ENCODE measurements around the gene STPG1.

STPG1 gene

DNA sequence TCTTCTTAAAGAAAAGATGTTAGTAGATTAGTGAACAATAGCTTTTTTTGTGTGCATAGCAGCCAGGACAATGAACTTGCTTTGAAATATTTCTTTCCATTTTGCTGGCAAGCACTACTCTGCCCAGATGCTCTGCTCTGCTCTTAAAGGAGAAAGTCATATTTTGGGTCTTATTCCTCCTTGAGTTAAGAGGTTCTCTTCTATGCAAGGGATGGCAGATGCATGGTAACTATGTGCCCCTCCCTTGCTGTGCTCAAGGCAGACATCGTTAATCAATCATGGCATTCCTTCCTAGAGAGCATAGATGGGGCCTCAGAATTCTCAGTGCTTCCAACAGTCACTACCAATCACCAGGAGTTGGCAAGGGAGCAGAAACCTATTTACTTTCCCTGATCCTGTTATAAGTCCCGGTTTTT lies 29.7 kb upstream of the STPG1 start:
- Histone ChIP-seq H3K27me3 (ENCODE audit: insufficient read depth, poor library complexity, severe bottlenecking) (no peaks in the 10 kb centered on the region), H3K27ac (replicated peaks) (no peak overlapping the region), H3K4me3 (replicated peaks; ENCODE audit: insufficient read depth, low read length) (no peak overlapping the region)
- no peak for DNase-seq (ENCODE audit: low read depth in 1 of 2, low spot score in 1 of 2)
- TF ChIP-seq POLR2AphosphoS5 (IDR thresholded peaks at IDR 0.05; ENCODE audit: low read depth): no peak
- TF ChIP-seq, protein P1, sequence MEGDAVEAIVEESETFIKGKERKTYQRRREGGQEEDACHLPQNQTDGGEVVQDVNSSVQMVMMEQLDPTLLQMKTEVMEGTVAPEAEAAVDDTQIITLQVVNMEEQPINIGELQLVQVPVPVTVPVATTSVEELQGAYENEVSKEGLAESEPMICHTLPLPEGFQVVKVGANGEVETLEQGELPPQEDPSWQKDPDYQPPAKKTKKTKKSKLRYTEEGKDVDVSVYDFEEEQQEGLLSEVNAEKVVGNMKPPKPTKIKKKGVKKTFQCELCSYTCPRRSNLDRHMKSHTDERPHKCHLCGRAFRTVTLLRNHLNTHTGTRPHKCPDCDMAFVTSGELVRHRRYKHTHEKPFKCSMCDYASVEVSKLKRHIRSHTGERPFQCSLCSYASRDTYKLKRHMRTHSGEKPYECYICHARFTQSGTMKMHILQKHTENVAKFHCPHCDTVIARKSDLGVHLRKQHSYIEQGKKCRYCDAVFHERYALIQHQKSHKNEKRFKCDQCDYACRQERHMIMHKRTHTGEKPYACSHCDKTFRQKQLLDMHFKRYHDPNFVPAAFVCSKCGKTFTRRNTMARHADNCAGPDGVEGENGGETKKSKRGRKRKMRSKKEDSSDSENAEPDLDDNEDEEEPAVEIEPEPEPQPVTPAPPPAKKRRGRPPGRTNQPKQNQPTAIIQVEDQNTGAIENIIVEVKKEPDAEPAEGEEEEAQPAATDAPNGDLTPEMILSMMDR (IDR thresholded peaks at IDR 0.05; ENCODE audit: insufficient read depth, low read length): no peak
- no peak for TF ChIP-seq GABPA (IDR thresholded peaks at IDR 0.05; ENCODE audit: low read depth)
- no peak for TF ChIP-seq SPI1 (IDR thresholded peaks at IDR 0.05; ENCODE audit: borderline replicate concordance, low read depth)
- TF ChIP-seq, protein P2, sequence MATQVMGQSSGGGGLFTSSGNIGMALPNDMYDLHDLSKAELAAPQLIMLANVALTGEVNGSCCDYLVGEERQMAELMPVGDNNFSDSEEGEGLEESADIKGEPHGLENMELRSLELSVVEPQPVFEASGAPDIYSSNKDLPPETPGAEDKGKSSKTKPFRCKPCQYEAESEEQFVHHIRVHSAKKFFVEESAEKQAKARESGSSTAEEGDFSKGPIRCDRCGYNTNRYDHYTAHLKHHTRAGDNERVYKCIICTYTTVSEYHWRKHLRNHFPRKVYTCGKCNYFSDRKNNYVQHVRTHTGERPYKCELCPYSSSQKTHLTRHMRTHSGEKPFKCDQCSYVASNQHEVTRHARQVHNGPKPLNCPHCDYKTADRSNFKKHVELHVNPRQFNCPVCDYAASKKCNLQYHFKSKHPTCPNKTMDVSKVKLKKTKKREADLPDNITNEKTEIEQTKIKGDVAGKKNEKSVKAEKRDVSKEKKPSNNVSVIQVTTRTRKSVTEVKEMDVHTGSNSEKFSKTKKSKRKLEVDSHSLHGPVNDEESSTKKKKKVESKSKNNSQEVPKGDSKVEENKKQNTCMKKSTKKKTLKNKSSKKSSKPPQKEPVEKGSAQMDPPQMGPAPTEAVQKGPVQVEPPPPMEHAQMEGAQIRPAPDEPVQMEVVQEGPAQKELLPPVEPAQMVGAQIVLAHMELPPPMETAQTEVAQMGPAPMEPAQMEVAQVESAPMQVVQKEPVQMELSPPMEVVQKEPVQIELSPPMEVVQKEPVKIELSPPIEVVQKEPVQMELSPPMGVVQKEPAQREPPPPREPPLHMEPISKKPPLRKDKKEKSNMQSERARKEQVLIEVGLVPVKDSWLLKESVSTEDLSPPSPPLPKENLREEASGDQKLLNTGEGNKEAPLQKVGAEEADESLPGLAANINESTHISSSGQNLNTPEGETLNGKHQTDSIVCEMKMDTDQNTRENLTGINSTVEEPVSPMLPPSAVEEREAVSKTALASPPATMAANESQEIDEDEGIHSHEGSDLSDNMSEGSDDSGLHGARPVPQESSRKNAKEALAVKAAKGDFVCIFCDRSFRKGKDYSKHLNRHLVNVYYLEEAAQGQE (IDR thresholded peaks at IDR 0.05; ENCODE audit: insufficient replicate concordance, low read depth): no peak

DNA sequence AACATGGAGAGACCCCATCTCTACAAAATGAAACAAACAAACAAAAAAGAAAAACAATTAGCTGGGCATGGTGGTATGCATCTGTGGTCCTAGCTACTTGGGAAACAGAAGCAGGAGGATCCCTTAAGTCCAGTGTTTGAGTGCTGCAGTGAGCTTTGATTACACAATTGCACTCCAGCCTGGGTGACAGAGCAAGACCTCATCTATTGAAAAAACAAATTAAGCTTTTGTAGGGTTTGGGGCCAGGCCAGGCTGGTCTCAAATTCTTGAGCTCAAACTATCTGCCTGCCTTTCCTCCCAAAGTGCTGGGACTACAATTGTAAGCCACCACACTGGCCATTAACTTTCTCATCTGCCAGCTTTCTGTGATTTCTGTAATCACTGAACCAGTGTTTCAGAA lies 29.2 kb upstream of the STPG1 start:
- no peak overlapping the region for H3K27ac ChIP-seq (replicated peaks)
- H3K4me3 ChIP-seq (replicated peaks; ENCODE audit: insufficient read depth, low read length): no peak overlapping the region
- TF ChIP-seq POLR2AphosphoS5 (IDR thresholded peaks at IDR 0.05; ENCODE audit: low read depth) (no peak), GABPA (IDR thresholded peaks at IDR 0.05; ENCODE audit: low read depth) (no peak), SPI1 (IDR thresholded peaks at IDR 0.05; ENCODE audit: borderline replicate concordance, low read depth) (no peak)
- TF ChIP-seq, protein P2 (IDR thresholded peaks at IDR 0.05; ENCODE audit: insufficient replicate concordance, low read depth): no peak
- TF ChIP-seq, protein P1 (IDR thresholded peaks at IDR 0.05; ENCODE audit: insufficient read depth, low read length): no peak
- no peaks in the 10 kb centered on the region for H3K27me3 ChIP-seq (ENCODE audit: insufficient read depth, poor library complexity, severe bottlenecking)
- no peak for DNase-seq (ENCODE audit: low read depth in 1 of 2, low spot score in 1 of 2)

DNA sequence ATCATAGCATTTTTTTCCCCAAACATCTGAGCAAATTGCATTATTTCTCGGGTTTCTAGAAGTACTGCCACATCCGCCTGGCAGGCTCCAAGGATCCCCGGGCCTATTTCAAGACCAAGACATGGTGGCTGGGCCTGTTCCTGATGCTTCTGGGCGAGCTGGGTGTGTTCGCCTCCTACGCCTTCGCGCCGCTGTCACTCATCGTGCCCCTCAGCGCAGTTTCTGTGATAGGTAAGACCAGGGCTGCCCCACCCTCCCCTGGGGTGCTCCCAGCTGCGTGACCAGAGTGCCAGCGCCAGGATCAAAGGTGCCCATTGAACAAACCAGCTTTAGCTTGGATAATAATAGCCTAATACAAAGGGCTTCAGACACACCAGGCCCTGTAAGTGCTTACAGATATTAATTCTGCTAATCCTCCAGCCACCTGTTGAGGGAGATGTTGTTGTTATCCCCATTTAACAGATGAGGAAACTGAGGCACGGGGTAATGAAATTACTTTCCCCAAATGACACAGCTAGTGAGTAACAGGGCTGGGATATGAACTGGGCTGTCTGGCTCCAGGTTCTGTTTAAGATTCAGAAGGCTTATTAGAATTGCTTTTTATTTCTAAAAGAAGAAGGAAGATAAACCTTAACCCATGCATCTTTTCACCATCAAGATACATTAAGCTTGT lies 28.6 kb upstream of the STPG1 start:
- Histone ChIP-seq H3K27me3 (ENCODE audit: insufficient read depth, poor library complexity, severe bottlenecking) (no peaks in the 10 kb centered on the region), H3K4me3 (replicated peaks; ENCODE audit: insufficient read depth, low read length) (no peak overlapping the region), H3K27ac (replicated peaks) (no peak overlapping the region)
- no peak for DNase-seq (ENCODE audit: low read depth in 1 of 2, low spot score in 1 of 2)
- TF ChIP-seq, protein P1 (IDR thresholded peaks at IDR 0.05; ENCODE audit: insufficient read depth, low read length): no peak
- TF ChIP-seq POLR2AphosphoS5 (IDR thresholded peaks at IDR 0.05; ENCODE audit: low read depth) (no peak), SPI1 (IDR thresholded peaks at IDR 0.05; ENCODE audit: borderline replicate concordance, low read depth) (no peak), GABPA (IDR thresholded peaks at IDR 0.05; ENCODE audit: low read depth) (no peak)
- TF ChIP-seq, protein P2 (IDR thresholded peaks at IDR 0.05; ENCODE audit: insufficient replicate concordance, low read depth): no peak
